HG03457 (cell line): ENCODE data around the gene SH3TC2.

Source experiments
- ATAC-seq: cut with Tn5 transposase; IDR thresholded peaks from one replicate; pipeline ENCODE4 v1.9.1; 2021; ENCODE audit warnings: moderate number of reproducible peaks; ENCODE audit not compliant: unreplicated experiment

Gene SH3TC2

DNA sequence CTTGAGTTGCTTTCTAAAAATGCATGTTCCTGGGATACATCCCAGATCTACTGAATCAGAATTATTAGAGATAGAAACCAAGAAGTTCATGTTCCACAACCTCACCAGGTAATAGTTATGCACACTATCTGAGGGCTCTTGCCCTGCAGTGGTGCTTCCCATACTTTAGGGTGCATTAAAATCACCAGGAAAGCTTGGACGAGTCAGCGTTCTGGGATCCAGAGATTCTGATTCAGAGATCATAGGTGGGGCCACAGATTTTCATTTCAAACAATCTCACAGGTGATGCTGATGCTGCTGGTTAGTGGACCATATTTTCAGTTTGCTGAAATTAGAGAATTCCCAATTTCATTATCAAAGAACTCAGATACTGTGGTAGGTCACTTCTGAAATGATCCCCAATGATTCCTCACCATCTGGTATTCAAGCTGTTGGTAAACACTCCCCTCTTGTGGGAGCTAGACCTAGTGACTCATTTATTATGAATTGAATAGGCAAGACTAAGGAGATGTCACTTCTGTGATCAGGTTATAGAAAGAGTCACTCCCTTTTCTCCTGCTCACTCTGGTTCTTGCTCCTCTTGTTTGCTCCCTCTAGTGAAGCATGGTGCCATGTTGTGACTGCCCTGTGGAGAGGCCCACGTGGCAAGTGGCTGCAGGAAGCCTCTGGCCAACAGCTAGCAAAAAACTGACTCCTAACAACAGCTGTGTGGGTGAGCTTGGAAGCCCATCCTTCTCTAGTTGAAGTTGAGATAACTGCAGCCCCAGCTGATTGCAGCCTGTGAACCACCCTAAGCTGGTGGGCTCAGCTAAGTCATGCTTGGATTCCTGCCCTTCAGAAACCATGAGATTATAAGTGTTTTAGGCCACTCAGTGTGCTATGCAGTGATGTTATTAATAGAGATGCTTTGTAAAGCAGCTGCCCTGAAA, 59.8 kb downstream of the SH3TC2 start:
- ATAC-seq, result no peak

DNA sequence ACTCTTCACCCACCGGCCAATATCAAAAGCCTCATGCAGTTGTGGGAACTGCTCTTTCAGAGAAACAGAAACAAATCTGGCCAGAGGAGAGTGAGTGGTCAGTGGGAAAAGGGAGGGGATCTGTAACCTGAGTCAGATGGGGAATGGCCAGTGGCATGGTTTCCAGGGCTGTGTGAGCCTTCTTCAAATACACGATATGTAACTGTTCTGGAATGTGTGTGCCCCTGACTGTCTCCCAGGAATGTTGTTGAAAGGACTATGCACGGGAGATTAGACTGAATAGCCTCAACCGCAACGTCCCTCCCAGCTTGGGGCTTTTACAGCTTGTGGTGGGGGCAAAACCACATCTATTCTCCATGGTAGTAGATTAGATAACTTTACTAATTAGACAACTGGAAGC, 60.8 kb downstream of the SH3TC2 start:
- ATAC-seq, result no peak

DNA sequence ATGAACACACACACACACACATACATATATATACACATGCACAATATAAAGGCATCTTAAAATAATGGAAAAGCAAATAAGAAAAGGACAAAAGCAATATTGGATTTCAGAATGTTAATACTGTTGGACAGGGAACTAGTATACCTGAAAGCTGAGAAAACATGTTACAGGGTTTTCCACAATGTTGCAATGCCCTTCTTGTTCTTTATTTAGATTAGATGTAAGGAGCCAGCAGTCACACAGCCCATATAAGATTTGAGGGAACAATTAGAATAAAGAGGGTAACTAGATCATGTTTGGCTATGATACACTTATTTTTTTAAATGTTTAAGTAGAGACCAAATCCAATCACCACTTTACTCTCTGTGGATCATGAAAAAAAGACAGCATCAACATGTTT, 61.7 kb downstream of the SH3TC2 start:
- ATAC-seq, result no peak

DNA sequence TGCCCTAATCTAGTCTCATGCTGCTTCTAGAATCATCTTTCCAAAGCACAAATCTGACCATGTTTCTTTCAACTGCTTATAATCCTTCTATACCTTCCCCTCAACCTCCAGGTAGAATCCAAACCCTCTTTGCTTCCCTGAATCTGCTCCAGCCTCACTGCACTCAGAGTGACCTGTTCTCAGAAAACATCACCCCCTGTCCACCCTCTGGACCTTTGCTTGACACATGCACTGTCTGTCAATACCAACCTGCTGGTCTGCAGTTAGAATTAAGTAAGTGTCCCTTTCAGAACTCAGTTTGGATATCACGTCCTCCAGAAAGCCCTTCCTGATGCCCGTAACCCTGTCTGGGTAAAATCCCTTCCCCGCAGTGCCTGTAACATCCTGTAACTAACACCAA, 63.1 kb downstream of the SH3TC2 start:
- ATAC-seq, result no peak

DNA sequence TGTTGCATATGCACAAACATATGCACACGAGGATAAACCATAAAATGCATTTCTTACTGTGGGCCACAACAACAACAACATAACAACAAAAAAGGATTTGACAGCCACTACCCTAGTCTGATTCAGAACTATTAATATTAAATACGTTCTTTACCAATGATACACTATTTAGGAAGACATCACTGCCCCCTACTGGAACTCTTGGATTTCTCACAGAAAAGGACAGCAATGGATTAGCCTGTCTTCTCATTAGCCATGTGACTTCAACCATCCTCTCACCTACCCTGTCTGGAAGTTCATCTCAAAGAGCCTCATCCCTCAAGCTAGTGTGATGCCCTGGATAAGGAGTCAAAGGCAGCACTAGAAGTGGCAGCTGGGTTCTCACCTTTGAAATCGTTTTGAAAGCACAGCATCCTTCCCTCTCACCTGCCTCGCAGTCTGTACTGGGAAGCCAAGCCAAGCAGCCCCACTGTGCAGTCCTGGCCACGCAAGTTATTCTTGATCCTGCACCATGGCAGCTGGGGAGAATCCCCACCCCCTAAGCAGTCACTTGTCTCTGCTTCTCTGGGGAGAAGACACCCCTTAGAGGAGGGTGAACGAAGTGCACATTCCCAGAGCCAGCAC, 64.6 kb downstream of the SH3TC2 start:
- ATAC-seq, result no peak

DNA sequence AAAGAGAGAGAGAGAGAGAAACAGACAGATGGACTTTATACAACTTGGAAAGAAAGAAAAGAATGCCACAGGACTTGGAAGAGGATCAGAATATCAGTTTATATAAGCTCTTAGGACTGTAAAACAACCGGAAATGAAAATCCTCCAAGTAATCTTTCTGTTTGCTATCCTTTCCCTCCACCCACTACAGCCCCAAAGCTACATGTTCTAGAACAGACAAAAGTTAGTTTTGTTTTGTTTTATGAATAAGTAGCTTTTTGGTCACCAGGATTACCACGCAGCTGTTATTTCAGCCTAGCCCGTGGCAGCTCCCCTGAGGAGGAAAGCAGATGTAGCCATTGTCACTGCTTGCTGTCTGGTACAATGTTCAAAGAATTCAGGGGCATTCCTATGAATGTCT, 66.6 kb downstream of the SH3TC2 start:
- ATAC-seq, result no peak

DNA sequence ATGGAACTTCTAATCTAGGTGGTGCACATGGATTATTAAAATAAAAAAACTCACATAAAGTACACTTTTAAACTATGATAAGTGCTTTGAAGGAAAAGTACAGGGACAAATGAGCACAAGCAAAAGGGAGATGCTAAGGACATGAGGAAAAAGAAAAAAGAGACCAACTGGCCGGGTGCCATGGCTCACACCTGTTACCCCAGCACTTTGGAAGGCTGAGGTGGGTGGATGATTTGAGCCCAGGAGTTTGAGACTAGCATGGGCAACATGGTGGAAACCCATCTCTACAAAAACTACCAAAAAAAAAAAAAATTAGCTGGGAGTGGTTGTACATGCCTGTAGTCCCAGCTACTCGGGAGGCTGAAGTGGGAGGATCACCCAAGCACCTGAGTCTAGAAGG, 67.1 kb downstream of the SH3TC2 start:
- no peak for ATAC-seq

DNA sequence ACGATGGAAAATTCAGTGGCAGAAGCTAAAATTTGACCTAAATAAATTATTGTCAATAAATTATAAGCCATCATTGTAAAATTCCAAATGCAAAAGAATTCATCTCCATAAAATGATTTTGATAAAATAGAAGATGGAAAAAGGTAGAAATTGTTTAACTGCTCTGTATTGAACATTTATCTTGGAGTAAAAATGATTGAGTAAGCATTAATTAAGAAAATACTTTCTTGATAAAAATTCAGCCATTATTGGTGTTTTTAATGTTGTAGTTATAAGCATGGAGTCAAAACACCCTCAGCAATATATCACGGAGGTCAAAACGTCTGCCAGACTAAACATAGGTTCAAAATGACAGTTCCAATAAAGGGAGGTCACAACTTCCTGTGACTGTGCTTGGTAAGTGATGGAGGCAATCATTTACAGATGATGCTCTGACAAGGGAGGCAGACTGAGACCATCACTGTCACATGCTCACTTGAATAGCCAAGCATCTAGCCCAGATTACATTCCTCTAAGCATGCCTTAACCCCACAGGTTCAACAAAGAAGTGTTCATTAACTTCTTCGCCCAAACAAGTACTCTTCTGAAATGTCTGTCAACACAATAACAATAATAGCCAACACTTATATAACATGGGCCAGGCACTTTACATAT, 69.5 kb downstream of the SH3TC2 start:
- ATAC-seq, result no peak

DNA sequence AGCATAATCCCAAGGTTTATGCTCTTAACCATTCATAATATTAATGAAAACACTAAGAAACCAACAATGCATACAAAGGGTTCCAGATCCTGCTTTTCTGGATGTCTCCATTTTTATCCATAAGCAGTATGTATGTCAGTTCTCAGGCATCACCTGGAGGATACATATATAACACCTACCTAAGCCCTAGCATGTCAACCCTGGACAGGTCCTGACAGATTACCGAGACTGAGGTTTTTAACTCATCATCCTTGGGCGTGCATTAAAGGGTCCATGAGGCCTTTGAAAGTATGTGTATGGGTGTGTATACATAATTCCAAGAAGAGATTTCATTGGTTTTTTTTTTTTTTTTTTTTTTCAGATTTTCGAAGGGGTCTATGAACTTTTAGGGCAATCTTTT, 70.6 kb downstream of the SH3TC2 start:
- ATAC-seq, result no peak

DNA sequence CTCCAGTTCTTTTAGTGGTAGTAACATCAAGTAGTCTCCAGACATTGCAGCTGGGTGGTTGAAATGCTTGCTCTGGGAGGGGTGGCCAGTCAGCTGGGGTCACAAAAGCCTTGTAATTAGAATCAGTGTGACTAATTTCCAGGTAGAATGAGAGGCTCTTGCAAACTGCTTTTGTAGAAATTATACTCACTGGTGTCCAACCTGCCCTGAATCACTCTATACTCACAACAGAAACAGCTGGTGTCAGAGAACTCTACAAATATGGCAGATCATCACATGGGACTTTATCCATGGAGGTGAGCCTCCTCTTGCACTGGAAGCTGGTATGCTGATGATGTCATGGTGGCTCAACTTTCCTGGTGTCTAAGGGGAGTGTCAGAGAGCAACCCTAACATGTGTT, 71.3 kb downstream of the SH3TC2 start:
- no peak for ATAC-seq

DNA sequence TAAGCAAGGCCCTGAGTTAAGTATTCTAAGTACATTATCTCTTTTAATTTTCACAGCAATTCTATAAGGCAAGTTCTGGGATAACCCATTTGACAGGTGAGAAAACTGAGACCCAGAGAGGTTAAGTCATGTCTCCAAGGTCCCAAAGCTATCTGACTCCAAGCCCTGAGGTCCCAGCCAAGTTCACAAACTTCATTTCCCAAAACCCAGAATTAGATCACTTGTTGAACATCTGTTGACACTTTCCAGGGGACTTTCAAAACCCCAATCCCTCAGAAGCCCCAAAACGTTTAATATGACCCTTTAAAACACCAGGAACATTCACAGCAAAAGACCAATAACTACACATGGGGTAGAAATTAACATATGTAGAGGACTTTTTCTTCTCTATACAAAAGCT, 72.0 kb downstream of the SH3TC2 start:
- no peak for ATAC-seq

DNA sequence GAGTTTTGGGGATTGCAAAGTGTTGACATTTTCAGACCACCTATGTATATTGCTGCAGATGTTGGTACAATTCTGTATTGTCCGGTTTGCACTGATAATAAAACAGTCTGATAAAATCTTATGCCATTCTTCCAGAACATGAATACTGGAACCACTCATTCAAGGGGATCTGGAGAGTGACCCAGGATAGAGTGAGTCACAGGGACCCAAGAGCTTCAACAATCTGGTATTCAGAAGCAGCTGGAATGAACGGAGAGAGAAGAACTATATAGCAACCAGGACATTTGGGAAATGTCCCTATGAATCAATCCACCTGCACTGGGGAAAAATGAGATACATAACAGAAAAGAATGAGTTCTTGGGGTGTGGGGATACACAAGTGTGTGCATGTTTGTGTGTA, 73.3 kb downstream of the SH3TC2 start:
- no peak for ATAC-seq

DNA sequence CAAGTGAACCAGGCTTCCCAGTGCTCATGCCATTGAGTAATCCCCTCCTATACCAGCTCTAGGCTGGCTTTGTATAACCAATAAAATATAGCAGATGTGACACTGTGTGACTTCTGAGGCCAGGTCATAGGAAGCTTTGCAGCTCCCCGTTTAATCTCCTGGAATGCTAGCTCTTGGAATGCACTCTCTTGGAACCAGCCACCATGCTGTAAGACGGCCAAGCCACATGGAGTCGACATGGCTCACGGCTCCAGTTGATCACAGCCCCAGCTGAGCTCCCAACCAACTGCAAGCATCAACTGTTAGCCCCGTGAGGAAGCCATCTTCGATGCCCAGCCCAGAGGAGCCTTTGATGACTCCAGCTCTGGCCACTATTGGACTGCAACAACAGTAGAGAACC, 74.5 kb downstream of the SH3TC2 start:
- ATAC-seq, result no peak

DNA sequence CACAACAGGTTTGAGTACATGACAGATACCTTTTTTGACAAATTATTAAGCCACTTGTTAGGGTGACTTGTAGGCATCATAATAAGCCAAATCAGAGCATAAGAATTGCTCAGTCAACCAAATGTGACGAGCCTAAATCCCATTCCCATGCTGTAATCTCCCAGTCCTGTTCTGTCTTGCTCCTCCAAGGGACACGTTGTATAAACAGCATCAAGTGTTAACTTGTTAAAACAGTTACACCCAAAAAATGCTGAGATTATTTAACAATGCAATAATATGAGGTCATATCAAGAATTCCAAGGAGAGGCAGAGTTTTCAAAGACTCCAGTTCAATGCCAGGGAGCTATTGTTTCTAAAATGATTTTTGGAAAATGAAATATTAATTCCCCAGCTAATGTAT, 76.2 kb downstream of the SH3TC2 start:
- ATAC-seq, result no peak

DNA sequence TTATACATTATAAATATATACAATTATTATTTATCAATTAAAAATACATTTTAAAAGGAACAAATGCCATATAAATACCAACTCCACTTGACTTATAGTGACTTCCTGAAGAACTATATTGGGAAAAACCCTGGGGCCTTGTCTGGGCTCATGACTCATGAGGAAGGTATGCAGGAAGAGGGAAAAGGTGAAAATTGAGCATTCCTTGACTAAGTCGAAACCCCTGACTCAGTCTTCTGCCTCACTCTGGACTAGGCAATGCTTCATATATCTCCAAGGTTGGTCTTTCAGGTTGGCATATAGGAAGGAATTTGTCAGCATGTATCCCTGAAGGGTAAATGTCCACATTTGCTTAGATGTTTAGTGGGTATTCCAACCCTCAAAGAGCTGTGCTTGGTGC, 78.5 kb downstream of the SH3TC2 start:
- no peak for ATAC-seq

DNA sequence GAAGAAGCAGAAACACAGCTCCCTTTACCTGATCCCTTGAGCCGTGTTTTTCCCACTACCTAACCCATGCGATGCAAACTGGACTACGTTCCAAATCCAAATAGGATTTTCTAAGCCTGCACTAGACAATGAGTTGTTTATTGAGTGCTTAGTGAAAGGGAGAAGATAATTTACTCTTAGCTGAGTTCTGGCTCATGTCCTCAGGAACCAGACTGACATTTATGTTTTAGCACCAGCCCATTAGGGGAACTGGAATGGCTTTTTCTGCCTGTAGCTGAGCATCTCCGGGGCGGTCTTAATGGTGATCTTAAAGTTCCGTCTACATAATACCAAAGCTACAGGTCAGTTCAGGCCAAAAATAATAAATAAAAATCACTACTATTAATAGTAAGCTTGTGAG, 81.5 kb downstream of the SH3TC2 start:
- no peak for ATAC-seq

DNA sequence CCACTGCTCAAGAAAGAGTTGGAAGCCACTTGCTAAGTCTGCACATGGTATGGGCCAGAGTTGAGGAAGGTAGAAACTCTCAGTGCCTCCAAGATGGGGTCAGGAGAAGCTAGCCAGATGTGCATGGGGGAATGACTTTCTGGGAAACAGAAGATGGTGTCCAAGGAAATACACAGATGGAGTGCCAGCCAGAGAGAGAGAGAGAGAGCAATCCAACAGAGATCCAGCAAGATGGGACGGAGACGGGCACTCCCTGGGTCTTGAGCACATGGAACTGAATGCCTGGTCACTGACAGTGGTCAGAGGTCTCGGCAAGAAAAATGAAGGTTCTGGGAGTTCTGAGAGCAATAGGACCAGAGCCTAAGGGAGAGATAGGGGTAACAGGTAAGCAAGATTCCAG, 82.1 kb downstream of the SH3TC2 start:
- no peak for ATAC-seq

DNA sequence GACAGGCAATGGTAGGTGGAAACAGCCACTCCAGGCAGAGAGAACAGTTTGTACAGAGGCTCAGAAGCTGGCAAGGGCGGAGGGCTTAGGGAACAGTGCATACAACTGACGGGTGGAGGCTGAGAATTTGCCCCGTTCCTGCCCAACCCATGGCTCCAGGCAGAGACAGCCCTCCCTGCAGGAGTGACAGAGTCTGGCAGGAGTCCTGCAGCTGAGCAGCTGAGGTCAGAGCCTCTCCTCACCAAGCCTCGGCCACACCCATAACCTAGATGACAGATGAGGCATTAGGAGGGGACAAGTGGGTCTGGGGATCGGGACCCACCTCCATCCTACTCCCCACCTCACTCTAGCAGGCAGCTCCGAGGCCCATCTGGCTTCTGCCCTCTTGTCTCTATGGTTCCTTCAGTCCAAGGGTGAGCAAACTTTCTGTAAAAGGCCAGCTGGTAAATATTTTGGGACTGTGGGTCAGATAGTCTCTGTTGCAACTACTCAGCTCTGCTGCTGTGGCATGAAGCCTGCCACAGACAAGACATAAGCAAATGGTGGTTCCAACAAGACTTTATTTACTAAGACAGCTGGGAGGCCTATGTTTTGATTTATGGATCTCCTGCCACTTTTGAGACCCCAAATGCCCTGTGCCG, 83.7 kb downstream of the SH3TC2 start:
- ATAC-seq, result no peak

DNA sequence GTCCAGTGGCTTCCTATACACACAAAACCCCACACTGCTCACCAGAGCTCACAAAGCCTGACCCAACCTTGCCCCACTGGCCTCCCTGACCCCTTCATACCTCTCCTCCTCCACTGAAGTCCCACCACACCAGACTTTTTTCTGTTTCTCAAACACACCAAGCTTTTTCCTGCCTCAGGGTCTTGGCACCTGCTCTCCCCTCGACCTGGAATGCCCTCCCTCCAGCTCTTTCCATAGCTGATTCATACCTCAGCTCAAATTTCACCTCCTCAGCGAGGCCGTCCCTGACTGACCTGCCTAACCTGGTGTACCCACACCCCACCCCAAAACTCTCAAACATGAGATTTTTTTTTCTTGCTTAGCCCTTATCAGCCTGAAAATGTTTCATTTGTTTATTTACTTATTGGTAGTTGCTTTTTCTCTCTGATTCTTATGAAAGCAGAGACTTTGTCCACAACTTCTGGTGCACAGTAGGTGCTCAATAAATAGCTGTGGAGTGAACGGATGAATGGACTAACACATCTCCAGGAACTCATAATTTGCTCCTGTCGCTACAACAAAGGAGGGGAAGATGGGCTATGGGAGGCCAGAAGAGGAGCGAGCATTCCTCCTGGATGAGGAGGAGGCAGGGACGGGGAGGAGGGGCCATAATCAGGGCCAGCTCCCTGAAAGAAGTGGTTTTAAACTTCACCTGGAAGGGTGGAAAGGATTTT, 84.3 kb downstream of the SH3TC2 start:
- no peak for ATAC-seq

DNA sequence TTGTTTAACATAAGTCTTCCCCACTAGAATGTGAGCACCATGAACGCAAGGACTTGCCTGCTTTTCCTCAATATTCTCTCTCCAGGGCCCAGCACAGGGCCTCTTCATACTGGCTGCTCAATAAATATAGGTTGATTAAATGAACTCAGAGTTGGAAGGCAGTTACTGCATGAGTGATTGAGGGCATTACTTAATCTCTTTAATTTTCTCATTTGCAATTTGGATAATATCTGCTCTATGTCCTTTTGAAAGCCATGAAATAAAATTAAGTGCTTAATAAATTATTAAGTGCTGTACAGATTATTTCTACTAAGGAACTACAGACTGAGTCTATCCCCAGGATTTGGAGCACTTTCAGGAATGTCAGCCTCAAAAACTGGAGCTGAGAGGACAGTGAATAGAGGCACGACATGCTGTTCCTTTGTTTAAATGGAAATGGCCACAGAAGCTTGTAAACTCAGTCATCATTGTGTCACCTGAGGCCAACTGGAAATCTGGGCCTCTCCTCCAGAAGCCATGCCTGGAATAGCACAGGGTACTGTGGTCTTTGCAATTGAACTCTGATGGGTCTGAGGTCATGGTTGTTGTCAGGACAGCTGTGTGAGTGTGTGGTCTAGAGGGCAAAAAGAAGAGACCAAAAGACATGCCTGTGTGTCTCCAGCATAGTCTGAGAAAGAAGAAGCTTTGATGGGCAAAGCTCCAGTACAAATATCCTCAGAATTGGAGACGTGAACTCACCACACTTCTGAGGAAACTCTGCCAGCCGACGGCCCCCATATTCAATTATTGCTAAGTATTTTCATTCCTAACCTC, 86.1 kb downstream of the SH3TC2 start:
- ATAC-seq, result no peak
